Bronchial epithelial cell (primary cell): ENCODE results near the gene ARHGAP12. TPM values are rescaled to one million over a fixed set of nuclear protein-coding genes. Genes with fewer than 3 reads are reported as not detected.

Experiments
- DNase-seq: peaks from one replicate; pipeline ENCODE4 v3.0.0-alpha.2; 2010; ENCODE audit warnings: low read depth
- FAIRE-seq: peaks from 2 replicates; lab custom pipeline; 2011; peaks lifted over from hg19 to GRCh38; lab: Jason Lieb, UNC
- H3K27me3 ChIP-seq: 2 replicates; pipeline ENCODE4 v1.5.1; 2011; ENCODE audit warnings: low read length; ENCODE audit not compliant: control insufficient read depth, insufficient read depth
- H3K36me3 ChIP-seq: 2 replicates; pipeline ENCODE4 v1.5.1; 2011; ENCODE audit warnings: low read length; ENCODE audit not compliant: control insufficient read depth, insufficient read depth
- H3K4me3 ChIP-seq: 2 replicates; pipeline ENCODE4 v1.5.1; 2011; ENCODE audit warnings: mild to moderate bottlenecking, low read depth, low read length, control low read depth
- CTCF ChIP-seq: IDR thresholded peaks from 2 replicates; pipeline ENCODE4 v1.5.1; 2011; ENCODE audit warnings: mild to moderate bottlenecking, moderate library complexity, low read length, control low read depth, inconsistent platforms; ENCODE audit not compliant: insufficient read depth, severe bottlenecking
- total RNA-seq: library from RNA; depleted of rRNA; stranded (reverse); fragments of >200 nt; gene quantifications from 2 replicates; pipeline ENCODE4 v1.2.1, GENCODE V29; 2014

The ARHGAP12 gene
- total RNA-seq, 1 donor from 2014 or later, result 30.3 TPM

- Histone ChIP-seq H3K4me3 (peak overlapping the region; percentile 78), H3K27me3 (no peaks in the 10 kb centered on the region), H3K36me3 (no peaks in the 10 kb centered on the region)
- no peak for TF ChIP-seq CTCF
- FAIRE-seq (no peak), DNase-seq (peak; percentile 39)
These were observed 169.4 kb downstream of the ARHGAP12 start for GRCh38 chr10:31759124-31759798.

GRCh38 chr10:31758495-31758894 is 170.1 kb downstream of the ARHGAP12 start:
- no peak for FAIRE-seq
- peak; percentile 77 for DNase-seq
- Histone ChIP-seq H3K27me3 (no peaks in the 10 kb centered on the region), H3K4me3 (no peak overlapping the region), H3K36me3 (no peaks in the 10 kb centered on the region)
- no peak for TF ChIP-seq CTCF

GRCh38 chr10:31757831-31758230 is 170.8 kb downstream of the ARHGAP12 start:
- Histone ChIP-seq H3K27me3 (no peaks in the 10 kb centered on the region), H3K4me3 (no peak overlapping the region), H3K36me3 (no peaks in the 10 kb centered on the region)
- TF ChIP-seq CTCF, result no peak
- FAIRE-seq, result no peak
- no peak for DNase-seq

- H3K4me3 ChIP-seq, result no peak overlapping the region
- no peak for TF ChIP-seq CTCF
- H3K36me3 ChIP-seq, result no peaks in the 10 kb centered on the region
- FAIRE-seq (no peak), DNase-seq (no peak)
- no peaks in the 10 kb centered on the region for H3K27me3 ChIP-seq
These were observed 171.2 kb downstream of the ARHGAP12 start for GRCh38 chr10:31757386-31757791.

- H3K36me3 ChIP-seq, result no peaks in the 10 kb centered on the region
- no peak for FAIRE-seq
- H3K27me3 ChIP-seq, result no peaks in the 10 kb centered on the region
- no peak for TF ChIP-seq CTCF
- DNase-seq, result no peak
- no peak overlapping the region for H3K4me3 ChIP-seq
These were observed 171.9 kb downstream of the ARHGAP12 start for GRCh38 chr10:31756729-31757110.
